Neural cell (in vitro differentiated cells): ENCODE results near the gene CDHR2.

Experiments used
- EP300 ChIP-seq: fragments of 450-650 bp; conservative IDR thresholded peaks from 2 replicates; pipeline ENCODE4 v1.6.1; 2014; ENCODE audit warnings: antibody characterized with exemption, mild to moderate bottlenecking, moderate library complexity; ENCODE audit not compliant: poor library complexity, severe bottlenecking
- EZH2 ChIP-seq: fragments of 200-600, 300-800 bp; shearing (Covaris generic), sonication (generic); IDR thresholded peaks from 2 replicates; pipeline ENCODE4 v1.6.1; 2014; ENCODE audit warnings: antibody characterized with exemption, low read length, borderline replicate concordance, mild to moderate bottlenecking; ENCODE audit not compliant: insufficient read depth, poor library complexity, severe bottlenecking
- MXI1 ChIP-seq: fragments of 450-650 bp; conservative IDR thresholded peaks from 2 replicates; pipeline ENCODE4 v1.6.1; 2014; ENCODE audit warnings: antibody characterized with exemption, mild to moderate bottlenecking; ENCODE audit not compliant: poor library complexity, severe bottlenecking
- RAD21 ChIP-seq: fragments of 450-650 bp; conservative IDR thresholded peaks from 2 replicates; pipeline ENCODE4 v1.6.1; 2014; ENCODE audit warnings: antibody characterized with exemption, mild to moderate bottlenecking, moderate library complexity
- TAF1 ChIP-seq: IDR thresholded peaks from 2 replicates; pipeline ENCODE4 v1.6.1; 2012; ENCODE audit warnings: low read depth
- TF ChIP-seq, protein P1 (sequence below): fragments of 450-650 bp; IDR thresholded peaks from 2 replicates; pipeline ENCODE4 v1.5.1; 2014; ENCODE audit warnings: antibody characterized with exemption, mild to moderate bottlenecking, moderate library complexity; ENCODE audit not compliant: poor library complexity, severe bottlenecking

DNA sequence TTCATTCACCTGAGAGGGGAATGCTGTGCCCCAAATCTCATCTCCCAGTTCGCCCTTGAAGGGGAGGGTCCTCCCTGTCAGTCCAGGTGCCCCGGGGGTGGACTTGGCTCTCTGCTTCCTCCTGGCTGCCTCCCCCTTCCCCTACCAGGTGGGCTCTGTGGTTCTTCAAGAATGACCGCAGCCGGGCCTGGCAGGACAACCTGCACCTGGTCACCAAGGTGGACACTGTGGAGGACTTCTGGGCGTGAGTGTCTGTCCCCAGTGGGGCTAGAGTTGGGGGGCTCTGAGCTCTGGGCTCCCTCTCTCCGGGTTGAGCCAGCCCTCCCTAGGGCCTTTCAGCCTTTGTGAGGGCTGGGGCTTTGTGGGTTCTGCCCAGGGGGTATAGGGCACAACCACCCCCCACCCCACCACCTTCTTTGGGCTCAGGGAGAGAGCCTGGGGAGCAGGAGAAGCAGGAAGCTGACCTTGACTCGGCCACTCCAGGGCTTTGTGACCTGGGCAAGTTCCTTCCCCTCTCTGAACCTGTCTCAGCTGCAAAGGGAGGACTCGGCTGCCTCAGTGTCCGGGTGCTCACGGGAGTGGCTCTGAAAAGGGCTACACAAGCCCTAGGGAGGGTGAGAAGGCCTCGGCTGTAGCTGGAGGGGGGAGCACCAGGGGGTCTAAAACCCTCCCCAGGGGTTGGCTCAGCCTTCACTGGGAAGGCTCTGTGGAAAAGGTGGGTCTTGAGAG is 94.5 kb downstream of the CDHR2 start:
- TF ChIP-seq EZH2, result no peak
- TF ChIP-seq, protein P1, sequence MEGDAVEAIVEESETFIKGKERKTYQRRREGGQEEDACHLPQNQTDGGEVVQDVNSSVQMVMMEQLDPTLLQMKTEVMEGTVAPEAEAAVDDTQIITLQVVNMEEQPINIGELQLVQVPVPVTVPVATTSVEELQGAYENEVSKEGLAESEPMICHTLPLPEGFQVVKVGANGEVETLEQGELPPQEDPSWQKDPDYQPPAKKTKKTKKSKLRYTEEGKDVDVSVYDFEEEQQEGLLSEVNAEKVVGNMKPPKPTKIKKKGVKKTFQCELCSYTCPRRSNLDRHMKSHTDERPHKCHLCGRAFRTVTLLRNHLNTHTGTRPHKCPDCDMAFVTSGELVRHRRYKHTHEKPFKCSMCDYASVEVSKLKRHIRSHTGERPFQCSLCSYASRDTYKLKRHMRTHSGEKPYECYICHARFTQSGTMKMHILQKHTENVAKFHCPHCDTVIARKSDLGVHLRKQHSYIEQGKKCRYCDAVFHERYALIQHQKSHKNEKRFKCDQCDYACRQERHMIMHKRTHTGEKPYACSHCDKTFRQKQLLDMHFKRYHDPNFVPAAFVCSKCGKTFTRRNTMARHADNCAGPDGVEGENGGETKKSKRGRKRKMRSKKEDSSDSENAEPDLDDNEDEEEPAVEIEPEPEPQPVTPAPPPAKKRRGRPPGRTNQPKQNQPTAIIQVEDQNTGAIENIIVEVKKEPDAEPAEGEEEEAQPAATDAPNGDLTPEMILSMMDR, result no peak
- no peak for TF ChIP-seq EP300
- no peak for TF ChIP-seq RAD21
- no peak for TF ChIP-seq TAF1
- no peak for TF ChIP-seq MXI1
